GM19395 (cell line): Measurements from ENCODE around the gene RAD51B.
"Not testable (repeated sequence)": the region's sequence is repeated elsewhere in the genome, so short reads cannot be mapped to it uniquely, and the experiment has no call there.

Experiments
- ATAC-seq: cut with Tn5 transposase; IDR thresholded peaks from one replicate; pipeline ENCODE4 v1.9.1; 2021; ENCODE audit warnings: mild to moderate bottlenecking, moderate library complexity; ENCODE audit not compliant: unreplicated experiment

The RAD51B gene

DNA sequence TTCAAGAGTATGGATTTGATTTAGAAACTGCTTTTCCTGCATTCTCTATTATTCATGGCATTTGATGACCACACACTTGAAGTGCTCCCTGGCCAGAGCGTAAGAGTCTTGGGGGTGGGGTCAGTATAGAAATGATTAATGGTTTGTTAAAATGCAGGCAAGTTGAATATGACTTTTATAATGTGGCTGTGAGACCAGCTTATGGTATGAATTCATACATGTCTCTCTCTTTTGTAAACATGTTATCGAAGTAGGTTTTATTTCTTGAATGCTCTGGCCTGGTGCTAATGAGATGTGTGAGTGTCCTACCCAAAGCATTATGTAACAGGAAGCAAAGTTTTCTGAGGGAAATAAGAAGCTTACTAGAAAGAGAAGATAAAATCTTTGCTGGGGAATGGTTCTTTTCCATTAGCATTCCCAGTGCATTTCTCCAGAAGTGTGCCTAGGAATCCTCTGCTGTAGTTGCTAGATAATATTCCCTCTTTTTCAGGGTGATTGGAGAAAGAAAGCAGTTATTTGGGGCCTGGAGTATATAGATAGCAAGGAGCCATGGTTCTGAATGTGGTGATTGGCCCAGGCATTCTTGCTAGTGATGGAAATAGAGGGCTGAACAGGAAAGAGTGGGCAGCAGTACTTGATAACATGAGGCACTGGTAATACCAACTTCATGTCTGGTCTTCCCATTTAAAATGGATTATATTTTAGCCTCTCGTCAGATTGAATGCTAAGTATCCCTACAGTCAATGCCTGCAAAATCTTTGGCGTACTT lies 289.7 kb downstream of the RAD51B start:
- no peak for ATAC-seq

DNA sequence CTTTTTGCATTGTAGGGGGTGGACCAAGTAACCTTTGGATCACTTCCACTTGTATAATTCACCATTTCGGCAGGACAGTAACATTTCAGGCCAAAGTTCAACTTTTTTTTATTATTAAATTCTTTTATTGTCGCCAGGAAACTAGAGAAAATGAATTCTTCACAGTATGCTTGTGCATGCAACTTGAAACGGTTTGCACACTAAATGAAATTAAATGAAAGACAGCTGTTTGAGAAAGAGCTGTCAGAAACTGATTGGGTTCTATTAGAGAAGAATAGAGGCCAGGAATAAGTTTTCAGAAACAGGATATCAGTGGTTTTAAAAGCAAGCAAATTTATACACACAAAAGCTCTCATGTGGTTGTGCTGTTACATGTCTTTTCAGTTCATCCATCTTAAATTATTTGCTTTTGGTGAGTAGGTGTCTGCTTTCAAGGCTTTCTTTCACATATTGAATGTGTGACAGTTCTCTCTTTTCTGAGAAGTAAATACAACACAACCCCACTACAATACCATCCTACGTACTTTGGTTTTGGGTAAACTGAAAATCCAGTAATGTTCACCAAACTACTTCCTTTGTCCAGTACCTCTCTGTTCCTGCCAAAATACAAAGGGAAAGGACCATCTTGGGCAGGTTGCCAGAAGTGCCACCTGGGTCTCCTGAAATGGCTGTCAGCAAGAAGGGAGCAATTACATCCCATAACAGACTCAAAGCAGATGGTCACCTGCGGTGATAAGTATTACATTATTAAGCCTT lies 291.7 kb downstream of the RAD51B start:
- no peak for ATAC-seq

DNA sequence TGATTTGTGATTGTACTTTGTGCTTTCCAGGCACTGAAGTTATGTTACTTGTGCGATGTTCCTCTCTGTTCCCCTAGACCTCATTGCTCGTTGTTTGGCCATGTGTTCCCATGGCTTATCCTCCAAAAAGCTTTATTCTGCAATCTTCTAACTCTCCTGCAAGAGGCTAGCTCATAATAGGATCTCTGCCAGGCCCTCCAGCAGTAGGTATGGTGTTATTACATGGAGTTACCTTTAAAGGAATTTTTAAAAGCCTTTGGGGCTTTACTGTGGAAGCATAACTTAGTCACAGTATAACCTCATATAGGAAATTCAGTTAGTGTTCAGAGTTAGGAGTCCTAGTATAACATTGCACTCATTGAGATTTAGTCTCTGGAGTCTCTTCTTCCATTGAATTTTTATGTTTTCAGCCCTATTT lies 292.3 kb downstream of the RAD51B start:
- no peak for ATAC-seq

DNA sequence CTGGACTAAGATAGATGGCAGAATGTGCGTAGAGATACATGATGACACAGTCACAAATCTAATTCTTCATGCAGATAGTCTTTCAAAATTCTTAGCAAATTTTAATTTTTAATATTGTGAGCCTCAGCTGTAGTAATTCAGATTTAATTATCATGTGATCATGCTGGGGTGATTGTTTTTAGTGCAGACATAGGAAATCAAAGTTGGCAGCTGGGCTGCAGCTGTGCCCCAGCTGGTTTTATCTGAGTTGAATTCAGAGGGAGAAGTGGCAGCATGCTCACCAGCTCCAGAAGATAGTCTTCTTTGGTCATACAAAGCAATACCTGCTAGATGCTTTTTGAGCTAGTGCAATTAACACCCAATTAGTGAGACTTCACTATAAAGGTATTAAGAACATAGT lies 292.9 kb downstream of the RAD51B start:
- no peak for ATAC-seq

DNA sequence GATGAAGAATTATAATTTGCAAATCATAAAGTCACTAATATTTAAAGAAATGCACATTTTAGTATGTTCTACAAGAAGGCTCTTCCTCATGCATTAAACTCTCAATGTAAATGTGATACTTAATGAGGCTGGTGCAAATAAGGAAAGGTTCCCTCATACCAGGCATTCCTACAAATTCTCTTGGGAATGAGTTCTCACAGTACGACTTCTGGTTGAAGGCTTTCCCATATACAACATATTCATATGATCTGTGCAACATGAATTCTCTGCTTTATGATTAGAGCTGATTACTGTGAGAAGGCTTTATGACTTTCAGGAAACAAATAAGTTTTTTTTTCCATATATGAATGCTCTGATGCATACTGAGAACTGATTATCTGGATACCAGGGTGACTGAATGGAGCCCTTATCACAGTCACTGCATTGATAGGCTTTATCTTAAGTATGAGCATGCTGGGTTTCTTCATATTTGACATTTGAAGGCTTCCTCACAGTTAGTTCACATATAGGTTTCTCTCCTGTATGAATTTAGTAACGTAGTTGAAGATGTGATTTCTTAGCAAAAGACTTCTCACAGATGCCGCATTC lies 293.9 kb downstream of the RAD51B start:
- ATAC-seq, result no peak

DNA sequence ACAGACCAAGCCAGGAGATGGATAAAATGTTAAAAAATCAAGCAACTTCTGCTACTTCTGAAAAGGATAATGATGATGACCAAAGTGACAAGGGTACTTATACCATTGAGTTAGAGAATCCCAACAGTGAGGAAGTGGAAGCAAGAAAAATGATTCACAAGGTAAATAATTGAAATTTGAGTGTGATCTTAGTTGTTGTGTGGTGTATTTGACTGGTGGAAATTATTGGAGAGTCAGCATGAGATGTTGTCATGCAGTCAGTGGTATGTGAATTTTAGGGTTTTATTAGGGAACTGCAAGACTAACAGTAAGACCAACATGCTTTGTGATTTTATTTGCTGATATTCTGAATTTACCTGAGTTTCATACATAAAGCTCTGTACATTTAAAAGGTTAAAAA lies 296.4 kb downstream of the RAD51B start:
- ATAC-seq, result not testable (repeated sequence)

DNA sequence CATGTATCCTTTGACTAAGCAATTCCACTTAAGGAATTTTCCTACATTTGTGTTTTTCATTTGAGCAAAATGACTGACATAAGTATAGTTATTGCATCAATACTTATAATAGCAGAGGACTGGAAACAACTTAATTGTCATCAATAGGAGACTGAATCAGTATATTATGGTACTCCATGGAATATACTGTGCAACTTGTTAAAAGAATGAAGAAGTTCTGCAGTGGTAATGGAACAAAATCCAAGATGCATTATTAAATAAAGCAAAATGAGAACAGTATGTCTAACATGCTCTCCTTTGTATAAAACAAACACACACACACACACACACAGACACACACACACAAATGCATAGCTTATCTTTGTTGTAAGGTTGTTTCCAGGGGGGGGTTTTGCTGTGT lies 303.1 kb downstream of the RAD51B start:
- no peak for ATAC-seq

DNA sequence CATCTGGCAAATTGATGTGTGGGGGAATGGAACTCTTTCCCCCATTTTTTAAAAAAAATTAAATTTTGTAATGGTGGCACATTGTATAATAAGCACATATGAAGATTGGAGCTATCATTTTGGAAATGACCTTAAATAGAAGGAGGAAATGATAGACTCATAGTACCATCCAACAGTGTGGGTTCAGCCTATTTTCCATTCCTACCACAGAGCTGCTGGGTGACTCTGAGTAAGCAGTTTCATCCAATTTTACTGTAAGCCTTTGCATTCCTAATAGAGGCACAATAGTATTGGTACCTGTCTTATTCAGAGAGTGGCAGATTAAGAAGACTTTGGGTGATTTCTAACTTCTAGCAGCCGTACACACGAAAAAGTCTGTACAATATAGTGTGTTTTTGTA lies 304.5 kb downstream of the RAD51B start:
- ATAC-seq, result no peak

DNA sequence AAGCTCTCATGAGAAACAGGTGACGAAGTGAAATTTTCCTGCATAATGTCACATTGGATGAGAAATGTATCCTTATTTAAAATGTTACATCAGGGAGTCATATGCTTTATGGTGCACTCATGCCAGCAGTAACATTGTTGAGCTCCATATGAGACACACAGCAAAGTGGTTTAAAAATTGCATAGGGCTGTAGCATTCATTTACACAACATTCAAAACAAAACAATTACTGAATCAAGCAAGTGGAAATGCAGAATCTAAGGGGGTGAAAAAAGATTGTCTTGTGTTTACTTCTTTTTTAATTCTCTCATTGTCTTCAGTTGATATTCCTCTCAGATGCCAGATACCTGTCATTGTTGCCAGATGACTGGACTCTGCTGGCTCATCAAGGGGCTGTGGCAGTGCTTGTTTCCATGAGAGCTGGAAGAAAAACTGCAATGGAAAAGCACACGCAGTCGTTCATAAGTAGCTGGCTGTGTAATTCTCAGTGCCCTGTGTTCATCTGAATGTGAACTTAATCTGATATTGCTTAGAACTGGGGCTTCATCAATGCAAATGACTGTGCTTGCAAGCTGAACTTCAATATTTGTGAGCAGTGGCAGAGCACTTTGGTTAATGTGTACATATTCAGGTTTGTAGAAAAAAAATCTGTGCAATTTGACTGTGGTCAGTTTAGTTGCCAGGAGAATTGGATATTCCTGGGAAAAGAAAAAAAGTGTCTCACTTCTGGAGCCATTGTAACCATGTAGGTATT lies 305.6 kb downstream of the RAD51B start:
- ATAC-seq, result no peak

DNA sequence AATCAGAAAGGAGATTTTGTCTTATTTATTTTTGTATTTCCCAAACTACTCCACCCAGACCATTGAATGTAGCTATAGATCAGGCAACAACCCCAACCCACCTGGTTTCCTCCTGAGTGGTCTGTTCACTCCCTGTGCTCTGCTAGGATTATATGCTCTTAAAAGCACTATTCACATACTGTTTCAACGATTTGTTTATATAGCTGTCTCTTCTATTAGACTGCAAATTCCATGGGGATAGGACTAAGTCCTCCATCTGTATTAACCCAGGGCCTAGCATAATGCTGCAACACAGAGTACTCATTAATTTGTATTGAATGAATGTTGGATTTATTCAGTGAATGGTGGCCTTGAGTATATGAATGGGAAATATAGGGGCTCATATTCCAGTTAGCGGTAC lies 307.6 kb downstream of the RAD51B start:
- no peak for ATAC-seq

DNA sequence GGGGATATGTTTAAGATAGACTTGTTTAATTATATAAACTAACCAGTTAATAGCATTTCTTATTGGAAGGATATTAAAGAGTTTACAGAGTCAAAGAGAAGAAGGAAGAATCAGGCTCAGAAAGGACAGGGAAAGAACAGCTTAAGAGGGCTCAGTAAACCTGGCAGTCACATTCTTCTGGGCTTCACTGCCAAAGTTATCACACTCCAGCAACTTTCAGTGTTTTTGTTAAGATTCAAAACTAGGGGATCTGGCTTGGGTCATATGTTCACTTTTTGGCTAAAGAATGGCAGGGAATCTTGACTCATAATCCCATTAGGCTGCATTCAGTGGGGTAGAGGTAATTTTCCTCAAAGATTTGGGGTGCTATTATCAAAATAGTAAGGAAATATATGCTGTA lies 312.3 kb downstream of the RAD51B start:
- no peak for ATAC-seq

DNA sequence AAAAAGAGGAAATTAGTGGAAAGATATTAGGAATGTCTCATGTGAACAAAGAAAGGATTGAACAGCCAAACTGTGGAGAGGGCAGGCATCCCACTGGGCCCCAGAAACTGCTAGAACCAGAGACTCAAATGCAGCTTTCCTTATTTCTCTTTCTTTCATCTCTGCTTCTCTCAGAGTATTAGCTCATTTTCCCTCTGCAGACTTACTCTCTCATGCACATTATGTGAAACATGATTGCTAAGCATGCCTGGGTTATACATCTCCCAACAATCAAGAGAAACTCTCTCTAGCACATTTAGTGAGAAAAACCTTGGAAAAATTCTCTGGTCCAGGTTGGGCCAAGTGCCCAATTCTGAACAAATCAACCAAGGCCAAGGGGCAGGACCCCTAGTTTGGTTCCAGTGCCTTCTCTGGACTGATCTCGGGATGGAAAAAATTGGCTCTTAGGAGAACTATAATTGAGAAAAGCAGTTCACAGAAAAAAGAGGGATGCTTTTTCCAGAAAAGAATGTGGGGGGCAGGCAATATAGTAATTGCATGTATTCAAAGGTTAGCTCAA lies 313.1 kb downstream of the RAD51B start:
- ATAC-seq, result no peak

DNA sequence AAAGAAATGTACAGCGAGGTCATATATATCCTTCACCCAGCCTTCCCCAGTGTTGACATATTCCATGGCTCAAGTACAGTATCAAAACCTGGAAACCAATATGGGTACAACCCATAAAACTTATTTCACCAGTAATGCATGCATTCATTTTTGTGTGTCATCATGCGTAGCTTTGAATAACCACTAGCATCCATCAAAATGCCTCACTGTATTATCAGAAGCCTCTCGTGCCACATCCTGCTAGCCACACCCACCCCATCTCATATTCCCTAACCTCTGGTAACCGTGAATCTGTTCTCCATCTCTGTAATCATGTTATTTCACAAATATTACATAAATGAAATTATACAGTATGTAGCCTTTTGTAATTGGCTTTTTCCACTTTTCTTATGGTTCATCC lies 314.3 kb downstream of the RAD51B start:
- ATAC-seq, result no peak

DNA sequence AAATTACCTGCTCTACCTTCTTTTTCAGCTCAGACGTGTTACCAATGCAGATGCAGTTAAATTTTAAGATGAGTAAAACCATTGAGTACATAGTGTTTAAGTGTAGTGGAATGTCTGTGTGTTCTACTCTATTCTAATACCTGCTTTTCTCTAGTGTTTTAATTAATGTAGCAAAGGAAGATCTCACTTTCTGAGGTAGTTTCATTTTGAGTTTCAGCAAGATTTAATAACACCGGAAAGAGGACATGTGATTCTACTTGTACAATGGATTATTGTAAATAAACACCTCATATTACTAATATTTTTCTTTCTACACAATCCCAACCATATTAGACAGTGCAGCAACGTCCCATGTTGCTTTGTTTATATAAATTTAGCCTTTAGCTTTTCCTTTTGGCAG lies 315.4 kb downstream of the RAD51B start:
- no peak for ATAC-seq

DNA sequence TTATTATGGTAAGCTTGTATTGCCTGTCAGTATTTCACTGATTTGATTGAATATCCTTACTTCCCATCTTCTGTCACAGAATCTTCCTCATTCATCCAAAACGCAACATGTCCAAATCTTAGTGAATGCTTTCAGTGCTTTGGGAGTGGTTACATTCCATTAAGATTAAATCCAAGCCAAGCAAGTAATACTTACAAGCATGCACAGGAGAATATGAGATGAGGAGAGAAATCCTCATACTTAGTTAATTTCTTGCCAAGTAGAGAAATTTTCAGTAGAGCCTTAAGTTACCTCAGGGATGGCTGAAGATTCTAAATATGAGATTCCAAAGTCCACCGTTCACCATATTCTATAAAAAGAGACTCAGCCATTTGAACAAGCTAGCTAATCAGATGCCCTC lies 316.0 kb downstream of the RAD51B start:
- ATAC-seq, result no peak

DNA sequence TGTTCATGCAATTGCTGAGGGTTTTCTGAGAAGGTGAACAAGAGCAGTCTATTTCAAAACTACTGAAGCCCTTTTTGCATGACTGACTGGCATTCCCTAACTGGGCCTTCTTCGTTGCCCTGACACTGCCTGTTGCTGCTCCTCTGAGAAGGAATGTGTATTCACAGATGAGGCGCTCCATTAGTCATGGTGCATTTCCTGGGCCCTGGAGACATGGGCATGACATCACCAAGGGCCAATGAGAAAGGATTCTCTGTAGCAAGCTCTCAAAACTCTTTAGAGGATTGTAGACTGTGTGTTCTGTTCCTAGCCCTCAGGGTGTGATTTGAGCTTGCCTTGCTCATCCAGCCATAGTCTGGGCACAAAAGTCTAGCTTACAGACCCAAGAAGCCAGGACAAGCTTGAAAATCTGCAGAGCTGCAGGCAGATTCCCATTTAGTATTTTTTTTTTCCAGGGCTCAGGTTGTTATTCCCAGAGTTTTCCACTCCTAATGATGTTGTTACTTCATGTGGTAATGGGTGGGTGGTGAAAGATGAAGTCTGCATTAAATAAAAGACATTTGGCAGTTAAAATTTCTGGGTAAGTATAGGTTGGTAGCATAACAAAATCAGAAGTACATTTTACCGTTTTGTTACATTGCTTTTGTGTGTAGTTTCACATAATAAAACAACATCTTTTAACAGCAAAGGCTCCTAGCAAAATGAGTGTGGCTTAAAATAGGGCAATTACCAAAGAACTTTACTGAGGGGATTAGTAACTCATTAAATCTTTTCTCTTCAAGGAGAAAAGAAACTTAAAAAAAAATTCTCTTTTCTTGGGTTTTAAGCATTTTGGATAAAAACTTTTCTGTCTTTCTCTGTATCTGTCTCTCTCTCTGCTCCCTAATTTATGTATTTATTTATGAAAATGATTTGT lies 318.4 kb downstream of the RAD51B start:
- ATAC-seq, result no peak

DNA sequence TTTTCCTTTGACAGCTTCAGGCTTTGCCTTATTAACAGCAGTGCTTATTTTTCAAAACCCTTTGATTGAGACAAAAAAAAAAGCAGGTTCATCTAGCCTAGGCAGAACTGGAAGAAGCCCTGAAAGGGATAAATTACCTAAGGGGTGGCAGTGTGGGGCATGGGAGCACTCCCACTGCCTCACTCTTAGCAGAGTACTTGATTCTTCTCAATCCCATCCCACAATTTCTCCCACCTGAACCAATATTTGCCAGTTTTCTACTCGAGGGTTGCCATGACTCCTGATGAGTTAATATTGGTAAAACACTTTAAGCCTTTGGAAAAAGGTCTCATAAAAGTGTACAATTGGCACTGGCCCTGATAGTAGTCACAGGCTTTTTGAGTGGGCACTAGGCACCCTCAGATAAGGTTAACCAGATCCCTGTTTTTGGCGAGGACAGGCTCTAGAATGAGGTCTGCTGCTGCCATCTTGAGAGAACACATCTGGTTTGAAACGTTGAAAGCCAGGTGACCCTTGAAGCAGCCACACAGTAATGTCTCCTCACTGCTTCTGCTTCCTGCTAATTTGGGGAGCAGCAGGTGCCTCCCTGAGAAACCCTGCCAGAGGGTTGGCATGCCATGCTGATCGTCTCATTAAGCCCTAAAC lies 320.0 kb downstream of the RAD51B start:
- ATAC-seq, result no peak

DNA sequence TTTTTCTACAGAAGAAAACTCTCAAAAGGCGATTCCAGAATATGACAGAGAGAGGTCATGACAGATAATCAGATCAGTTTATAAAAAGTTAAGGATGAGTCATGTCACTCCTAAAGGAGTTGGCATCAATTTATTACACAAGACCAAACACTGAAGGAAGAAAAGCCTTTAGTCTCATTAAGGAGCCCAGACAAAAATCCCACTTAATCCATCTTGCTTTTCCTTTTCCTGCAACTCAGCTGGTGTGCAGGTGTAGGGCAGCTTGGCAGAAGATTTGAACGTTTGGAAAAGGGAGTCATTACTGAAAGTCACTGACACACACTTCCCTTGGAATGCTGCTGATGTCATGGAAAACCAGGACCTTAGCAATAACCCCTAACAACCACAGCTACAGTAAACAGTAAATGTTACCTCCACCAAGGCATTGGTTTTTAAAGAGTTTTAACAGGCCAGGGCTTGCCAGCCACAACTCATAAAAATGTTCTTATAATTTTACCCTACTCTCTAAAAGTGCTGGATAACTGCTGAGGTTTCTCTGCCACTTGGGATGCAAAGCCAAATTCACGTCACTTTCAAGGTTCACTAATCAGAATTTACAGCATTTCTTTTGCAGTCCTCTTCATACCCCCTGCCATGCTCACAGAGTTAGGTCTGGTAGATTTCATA lies 320.6 kb downstream of the RAD51B start:
- ATAC-seq, result no peak

DNA sequence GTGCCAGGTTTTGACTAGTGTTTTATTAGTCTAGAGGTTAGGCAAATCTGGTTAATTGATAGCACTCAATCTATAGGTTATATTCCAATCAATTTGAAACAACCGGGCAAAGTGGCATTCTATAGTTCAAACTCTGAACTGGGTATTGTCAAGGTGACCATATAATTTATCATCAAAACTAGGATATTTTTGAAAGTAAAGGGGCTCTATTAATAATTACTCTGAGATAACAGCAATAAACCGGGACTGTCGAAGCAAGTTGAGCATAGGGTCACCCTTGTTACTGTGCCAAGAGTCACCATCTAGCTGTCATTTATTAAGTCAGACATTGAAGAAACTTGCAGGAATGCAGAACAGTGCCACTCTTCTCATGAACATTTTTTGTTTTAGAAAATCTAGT lies 321.2 kb downstream of the RAD51B start:
- no peak for ATAC-seq
